SK-N-SH (cell line): ENCODE measurements around the gene ZCCHC14. TPM values are rescaled to one million over a fixed set of nuclear protein-coding genes. Genes with fewer than 3 reads are reported as not detected.
A peak's percentile ranks its signal among the peaks of the same experiment; 100 is the strongest.
"Not testable (repeated sequence)": the region's sequence is repeated elsewhere in the genome, so short reads cannot be mapped to it uniquely, and the experiment has no call there.

Source experiments
- CTCF ChIA-PET: fragments of 300-600, 350-600 bp; formaldehyde crosslinking; extraction: SDS; loops from one replicate; lab custom pipeline; 2021; lab: Yijun Ruan, JAX
- POLR2A ChIA-PET: fragments of 350-600 bp; sonication (Branson Sonifier 250); formaldehyde crosslinking; extraction: SDS; loops from one replicate; lab custom pipeline; 2020; ENCODE audit warnings: antibody characterized with exemption, inconsistent platforms; lab: Yijun Ruan, JAX
- DNase-seq: peaks from one replicate; pipeline ENCODE4 v3.0.0; 2012
- H2AFZ ChIP-seq: fragments of 200-600 bp; sonication (generic); 2 replicates; pipeline ENCODE4 v1.8.1; 2016; ENCODE audit warnings: antibody characterized with exemption, mild to moderate bottlenecking, low read depth
- H3F3A ChIP-seq: fragments of 200-600 bp; sonication (generic); replicated peaks from 2 replicates; pipeline ENCODE3; 2016; ENCODE audit warnings: antibody characterized with exemption, mild to moderate bottlenecking; ENCODE audit not compliant: insufficient read depth
- H3K27ac ChIP-seq, 2 experiments: fragments of 200-500 bp in 1 of 2; fragments of 200-600 bp in 1 of 2; sonication (Bioruptor generic) in 1 of 2; sonication (generic), shearing (Covaris generic) in 1 of 2; 2 replicates each; pipeline versions ENCODE4 v1.5.1 to v1.6.1; 2014 to 2016; ENCODE audit warnings: low read depth in 2 of 2, inconsistent platforms in 1 of 2, low read length in 1 of 2, mild to moderate bottlenecking in 1 of 2, mixed read lengths in 1 of 2
- H3K27me3 ChIP-seq: fragments of 200-600 bp; sonication (generic), shearing (Covaris generic); 2 replicates; pipeline ENCODE4 v1.6.1; 2016; ENCODE audit warnings: mixed run types; ENCODE audit not compliant: insufficient read depth
- H3K36me3 ChIP-seq, 2 experiments: fragments of 200-500 bp in 1 of 2; fragments of 200-600 bp in 1 of 2; sonication (Bioruptor generic) in 1 of 2; sonication (generic) in 1 of 2; replicated peaks in 1 of 2; 2 replicates each; pipeline versions ENCODE3 to v1.5.1; 2014 to 2016; ENCODE audit warnings: low read length in 1 of 2, mild to moderate bottlenecking in 1 of 2; ENCODE audit not compliant: insufficient read depth in 2 of 2, control insufficient read depth in 1 of 2
- H3K4me1 ChIP-seq, 2 experiments: fragments of 200-500 bp in 1 of 2; fragments of 200-600 bp in 1 of 2; sonication (Bioruptor generic) in 1 of 2; sonication (generic), shearing (Covaris generic) in 1 of 2; 2 replicates each; pipeline versions ENCODE4 v1.5.1 to v1.6.1; 2014 to 2016; ENCODE audit warnings: low read depth in 1 of 2, low read length in 1 of 2, mixed run types in 1 of 2; ENCODE audit not compliant: insufficient read depth in 2 of 2, control insufficient read depth in 1 of 2
- H3K4me2 ChIP-seq: fragments of 200-600 bp; sonication (generic), shearing (Covaris generic); 2 replicates; pipeline ENCODE4 v1.6.1; 2017; ENCODE audit warnings: mixed run types
- H3K4me3 ChIP-seq, 2 experiments: fragments of 200-500 bp in 1 of 2; fragments of 200-600 bp in 1 of 2; sonication (Bioruptor generic) in 1 of 2; sonication (generic), shearing (Covaris generic) in 1 of 2; 2 replicates each; pipeline versions ENCODE4 v1.5.1 to v1.8.1; 2014 to 2016; ENCODE audit warnings: low read depth in 2 of 2, inconsistent platforms in 1 of 2, low read length in 1 of 2, mild to moderate bottlenecking in 1 of 2, mixed read lengths in 1 of 2, moderate library complexity in 1 of 2
- H3K79me2 ChIP-seq: fragments of 200-600 bp; sonication (generic); 2 replicates; pipeline ENCODE4 v1.8.1; 2017; ENCODE audit warnings: mild to moderate bottlenecking; ENCODE audit not compliant: insufficient read depth
- H3K9ac ChIP-seq: fragments of 200-600 bp; sonication (generic); 2 replicates; pipeline ENCODE4 v1.6.1; 2017; ENCODE audit warnings: mixed run types
- H3K9me2 ChIP-seq: fragments of 200-600 bp; sonication (generic); 2 replicates; pipeline ENCODE4 v1.6.1; 2017; ENCODE audit warnings: mixed run types
- H3K9me3 ChIP-seq: fragments of 200-600 bp; sonication (generic); 2 replicates; pipeline ENCODE4 v1.6.1; 2017; ENCODE audit warnings: mixed run types, mild to moderate bottlenecking, moderate library complexity
- H4K20me1 ChIP-seq: fragments of 200-600 bp; sonication (generic); 2 replicates; pipeline ENCODE4 v1.6.1; 2017; ENCODE audit warnings: mild to moderate bottlenecking, mixed run types; ENCODE audit not compliant: insufficient read depth
- CHD2 ChIP-seq: fragments of 150-350 bp; IDR thresholded peaks from 2 replicates; pipeline ENCODE4 v1.6.1; 2018; ENCODE audit warnings: low read length; ENCODE audit not compliant: partially characterized antibody
- EP300 ChIP-seq, 2 experiments: IDR thresholded peaks; 2 replicates each; pipeline versions ENCODE4 v1.4.0 to v1.6.1; 2012; ENCODE audit warnings: borderline replicate concordance in 1 of 2, low read depth in 1 of 2, low read length in 1 of 2
- MEF2A ChIP-seq: IDR thresholded peaks from 2 replicates; pipeline ENCODE4 v1.4.0; 2012; ENCODE audit warnings: low read depth, borderline replicate concordance
- MXI1 ChIP-seq: IDR thresholded peaks from 2 replicates; pipeline ENCODE4 v1.6.1; 2012; ENCODE audit warnings: mild to moderate bottlenecking, low read depth, low read length, improper control_type of control experiment
- RCOR1 ChIP-seq: fragments of 150-350 bp; IDR thresholded peaks from 2 replicates; pipeline ENCODE4 v1.6.1; 2017; ENCODE audit warnings: antibody characterized with exemption, low read length
- RFX5 ChIP-seq: IDR thresholded peaks from 2 replicates; pipeline ENCODE4 v1.6.1; 2012; ENCODE audit warnings: mild to moderate bottlenecking, improper control_type of control experiment, low read length
- SMC3 ChIP-seq: IDR thresholded peaks from 2 replicates; pipeline ENCODE4 v1.6.1; 2012; ENCODE audit warnings: low read depth, low read length, improper control_type of control experiment
- TAF1 ChIP-seq: IDR thresholded peaks from 2 replicates; pipeline ENCODE4 v1.6.1; 2012; ENCODE audit warnings: low read depth, mild to moderate bottlenecking, low read length, moderate library complexity, borderline replicate concordance
- TCF12 ChIP-seq: IDR thresholded peaks from 2 replicates; pipeline ENCODE4 v1.4.0; 2012
- WGBS: methylation state at CpG from one replicate; pipeline ENCODE4 v1.1.6; 2017; ENCODE audit warnings: low lambda C conversion rate; 5-methylcytosine and 5-hydroxymethylcytosine counted together
- polyA plus RNA-seq, 3 experiments: library from polyadenylated mRNA; depleted of rRNA; stranded (reverse); fragments of >200 nt; gene quantifications; 2 replicates each; pipeline ENCODE4 v1.2.3, GENCODE V29; 2012
- TF ChIP-seq, protein P1 (sequence below): IDR thresholded peaks from 2 replicates; pipeline ENCODE4 v1.6.1; 2012; ENCODE audit warnings: mild to moderate bottlenecking, low read depth, low read length, moderate library complexity

ZCCHC14 gene
- polyA plus RNA-seq, 1 of the 3 experiments (the other 2 are of a cell fraction): 5.7 TPM

DNA sequence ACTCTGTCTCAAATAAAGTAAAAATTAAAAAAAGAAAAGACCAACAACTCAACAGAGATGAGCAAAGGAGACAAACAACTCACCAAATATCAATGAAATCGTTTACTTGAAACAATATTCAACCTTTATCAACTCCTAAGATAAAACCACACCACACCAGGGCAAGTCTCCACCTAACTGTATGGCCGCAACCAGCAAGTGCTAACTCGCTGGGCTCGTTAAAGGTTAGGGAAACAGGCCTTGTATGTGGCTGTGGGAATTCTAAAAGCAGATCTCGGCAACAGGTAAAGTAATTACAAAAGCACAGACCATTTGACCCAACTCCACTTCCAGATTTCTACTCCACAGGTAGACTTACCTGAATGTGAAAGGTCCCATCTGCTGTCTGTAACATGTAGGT lies 9.3 kb downstream of the ZCCHC14 start:
- H3F3A ChIP-seq: no peaks in the 10 kb centered on the region
- TF ChIP-seq MEF2A: no peak
- TF ChIP-seq CHD2: no peak
- TF ChIP-seq SMC3: no peak
- TF ChIP-seq RCOR1: no peak
- TF ChIP-seq, protein P1, sequence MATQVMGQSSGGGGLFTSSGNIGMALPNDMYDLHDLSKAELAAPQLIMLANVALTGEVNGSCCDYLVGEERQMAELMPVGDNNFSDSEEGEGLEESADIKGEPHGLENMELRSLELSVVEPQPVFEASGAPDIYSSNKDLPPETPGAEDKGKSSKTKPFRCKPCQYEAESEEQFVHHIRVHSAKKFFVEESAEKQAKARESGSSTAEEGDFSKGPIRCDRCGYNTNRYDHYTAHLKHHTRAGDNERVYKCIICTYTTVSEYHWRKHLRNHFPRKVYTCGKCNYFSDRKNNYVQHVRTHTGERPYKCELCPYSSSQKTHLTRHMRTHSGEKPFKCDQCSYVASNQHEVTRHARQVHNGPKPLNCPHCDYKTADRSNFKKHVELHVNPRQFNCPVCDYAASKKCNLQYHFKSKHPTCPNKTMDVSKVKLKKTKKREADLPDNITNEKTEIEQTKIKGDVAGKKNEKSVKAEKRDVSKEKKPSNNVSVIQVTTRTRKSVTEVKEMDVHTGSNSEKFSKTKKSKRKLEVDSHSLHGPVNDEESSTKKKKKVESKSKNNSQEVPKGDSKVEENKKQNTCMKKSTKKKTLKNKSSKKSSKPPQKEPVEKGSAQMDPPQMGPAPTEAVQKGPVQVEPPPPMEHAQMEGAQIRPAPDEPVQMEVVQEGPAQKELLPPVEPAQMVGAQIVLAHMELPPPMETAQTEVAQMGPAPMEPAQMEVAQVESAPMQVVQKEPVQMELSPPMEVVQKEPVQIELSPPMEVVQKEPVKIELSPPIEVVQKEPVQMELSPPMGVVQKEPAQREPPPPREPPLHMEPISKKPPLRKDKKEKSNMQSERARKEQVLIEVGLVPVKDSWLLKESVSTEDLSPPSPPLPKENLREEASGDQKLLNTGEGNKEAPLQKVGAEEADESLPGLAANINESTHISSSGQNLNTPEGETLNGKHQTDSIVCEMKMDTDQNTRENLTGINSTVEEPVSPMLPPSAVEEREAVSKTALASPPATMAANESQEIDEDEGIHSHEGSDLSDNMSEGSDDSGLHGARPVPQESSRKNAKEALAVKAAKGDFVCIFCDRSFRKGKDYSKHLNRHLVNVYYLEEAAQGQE: no peak
- TF ChIP-seq TAF1: no peak
- no peak for TF ChIP-seq RFX5
- DNase-seq: no peak
- H3K27ac ChIP-seq: no peak overlapping the region; a peak in 1 of 4 replicates
- H3K9me3 ChIP-seq: no peaks in the 10 kb centered on the region
- H3K9ac ChIP-seq: no peak overlapping the region
- peaks cover 2 to 3% of the 10 kb centered on the region in 2 experiments for H3K36me3 ChIP-seq
- WGBS: 88% methylated on average over 5 of the region's 5 CpGs
- no peak overlapping the region for H3K4me2 ChIP-seq
- no peaks in the 10 kb centered on the region for H3K27me3 ChIP-seq
- CTCF ChIA-PET: no interaction called here
- POLR2A ChIA-PET: no interaction called here
- no peak overlapping the region for H3K4me3 ChIP-seq
- H4K20me1 ChIP-seq: peaks cover 90% of the 10 kb centered on the region
- H2AFZ ChIP-seq: no peak overlapping the region
- peaks cover 22 to 65% of the 10 kb centered on the region in 2 experiments for H3K4me1 ChIP-seq
- H3K9me2 ChIP-seq: no peaks in the 10 kb centered on the region
- H3K79me2 ChIP-seq: peaks cover 96% of the 10 kb centered on the region

GRCh38 chr16:87482670-87483069 lies 10.2 kb downstream of the ZCCHC14 start:
- H2AFZ ChIP-seq, H3K9ac ChIP-seq, H3K27me3 ChIP-seq, H3F3A ChIP-seq, H3K9me2 ChIP-seq, H3K4me2 ChIP-seq, POLR2A ChIA-PET, H3K4me3 ChIP-seq, CTCF ChIA-PET, H3K9me3 ChIP-seq, H3K36me3 ChIP-seq: not testable (repeated sequence)
- Histone ChIP-seq H4K20me1 (peaks cover 90% of the 10 kb centered on the region), H3K79me2 (peaks cover 96% of the 10 kb centered on the region), H3K4me1 (peaks cover 24 to 60% of the 10 kb centered on the region in 2 experiments), H3K27ac (peak overlapping the region; percentile 28 to 89; a peak in 3 of 4 replicates)
- TF ChIP-seq TCF12: peak; percentile 54; the same call in 1 of the 2 replicates
- TF ChIP-seq CHD2: peak; percentile 26
- TF ChIP-seq EP300 (IDR thresholded peaks at IDR 0.05; ENCODE audit: borderline replicate concordance in 1 of 2, low read depth in 1 of 2, low read length in 1 of 2): peak in 1 of 2 experiments; percentile 56; a peak in 1 of 4 replicates
- TF ChIP-seq MXI1: 0 out of 2 replicates have a peak, but pooled peaks have one; percentile 24
- WGBS: 54% methylated on average over 6 of the region's 6 CpGs
- peak; percentile 52 for DNase-seq
